OCI-LY3 (cell line): ENCODE results near the gene ESRRA.

Experiments used
- H2AFZ ChIP-seq: fragments of 200-600, 300-600 bp; shearing (Covaris generic); 2 replicates; pipeline ENCODE4 v1.6.0; 2014; ENCODE audit warnings: antibody characterized with exemption, low read depth, low read length
- H3K27ac ChIP-seq: fragments of 200-600, 300-600 bp; sonication (generic); 2 replicates; pipeline ENCODE4 v1.5.1; 2014; ENCODE audit warnings: mild to moderate bottlenecking, low read length, moderate library complexity, mixed read lengths
- H3K27me3 ChIP-seq: fragments of 200-600, 300-600 bp; sonication (generic); 2 replicates; pipeline ENCODE4 v1.6.1; 2014; ENCODE audit warnings: low read depth, low read length, mixed read lengths
- H3K36me3 ChIP-seq: fragments of 200-600, 300-600 bp; sonication (generic); replicated peaks from 2 replicates; pipeline ENCODE3; 2014; ENCODE audit warnings: low read depth, low read length, mixed read lengths
- H3K4me1 ChIP-seq: fragments of 300-600, 200-600 bp; sonication (generic); 2 replicates; pipeline ENCODE4 v1.6.1; 2014; ENCODE audit warnings: low read length, mixed read lengths
- H3K4me2 ChIP-seq: fragments of 200-600, 300-600 bp; sonication (generic); 2 replicates; pipeline ENCODE4 v1.6.1; 2014; ENCODE audit warnings: low read length, mixed read lengths
- H3K4me3 ChIP-seq: fragments of 300-600, 200-600 bp; sonication (generic); 2 replicates; pipeline ENCODE4 v1.5.1; 2014; ENCODE audit warnings: antibody characterized with exemption, mild to moderate bottlenecking, low read length, moderate library complexity
- H3K79me2 ChIP-seq: fragments of 300-600, 200-600 bp; shearing (Covaris generic); 2 replicates; pipeline ENCODE4 v1.6.1; 2014; ENCODE audit warnings: mild to moderate bottlenecking, low read length, mixed read lengths
- H3K9ac ChIP-seq: fragments of 300-600, 200-600 bp; shearing (Covaris generic); 2 replicates; pipeline ENCODE4 v1.6.0; 2014; ENCODE audit warnings: mild to moderate bottlenecking, low read length, moderate library complexity
- H3K9me3 ChIP-seq: fragments of 200-600, 300-600 bp; shearing (Covaris generic); 2 replicates; pipeline ENCODE4 v1.6.1; 2014; ENCODE audit warnings: low read length, mixed read lengths; ENCODE audit not compliant: insufficient read depth
- H4K20me1 ChIP-seq: fragments of 200-600, 300-600 bp; sonication (generic); 2 replicates; pipeline ENCODE4 v1.6.1; 2016; ENCODE audit warnings: low read length, mixed read lengths; ENCODE audit not compliant: insufficient read depth
- CTCF ChIP-seq: fragments of 200-600, 300-600 bp; sonication (generic); IDR thresholded peaks from 2 replicates; pipeline ENCODE4 v1.5.1; 2014; ENCODE audit warnings: antibody characterized with exemption, low read length, low read depth
- EZH2phosphoT487 ChIP-seq: fragments of 200-600 bp; shearing (Covaris generic); IDR thresholded peaks from 2 replicates; pipeline ENCODE4 v1.6.1; 2018; ENCODE audit warnings: antibody characterized with exemption, mixed run types, low read depth

Gene ESRRA

GRCh38 chr11:64349404-64349803 lies 44.1 kb downstream of the ESRRA start:
- no peak overlapping the region for H3K4me2 ChIP-seq
- peaks cover 6% of the 10 kb centered on the region; the same call in 1 of the 2 replicates for H4K20me1 ChIP-seq
- H3K9ac ChIP-seq = no peak overlapping the region

DNA sequence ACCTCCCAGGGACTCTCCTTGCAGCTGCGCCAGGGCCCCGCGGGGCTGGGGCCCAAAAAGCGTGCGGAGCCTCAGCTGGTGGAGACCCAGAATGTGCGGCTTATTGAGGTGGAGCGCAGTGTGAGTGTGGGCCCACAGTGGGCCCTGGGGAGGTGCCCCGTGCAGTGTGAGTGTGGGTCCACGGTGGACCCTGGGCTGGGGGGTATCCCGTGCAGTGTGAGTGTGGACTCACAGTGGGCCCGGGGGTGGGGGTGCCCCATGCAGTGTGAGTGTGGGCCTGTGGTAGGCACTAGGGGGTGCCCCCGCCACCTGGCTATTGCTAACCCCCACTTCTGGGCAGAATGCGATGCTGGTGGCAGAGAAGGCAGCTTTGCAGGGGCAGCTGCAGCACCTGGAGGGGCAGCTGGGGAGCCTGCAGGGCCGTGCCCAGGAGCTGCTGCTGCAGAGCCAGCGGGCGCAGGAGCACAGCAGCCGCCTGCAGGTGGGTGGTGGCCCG lies 45.9 kb downstream of the ESRRA start:
- no peak overlapping the region for H3K4me3 ChIP-seq
- H2AFZ ChIP-seq = no peak overlapping the region
- H4K20me1 ChIP-seq = peaks cover 6% of the 10 kb centered on the region; the same call in 1 of the 2 replicates
- no peaks in the 10 kb centered on the region for H3K27me3 ChIP-seq
- H3K36me3 ChIP-seq = peaks cover 38% of the 10 kb centered on the region
- no peak for TF ChIP-seq CTCF
- TF ChIP-seq EZH2phosphoT487 = no peak
- no peak overlapping the region for H3K9ac ChIP-seq
- no peak overlapping the region for H3K4me2 ChIP-seq
- H3K79me2 ChIP-seq = no peaks in the 10 kb centered on the region
- H3K27ac ChIP-seq = no peak overlapping the region
- H3K4me1 ChIP-seq = peaks cover 8% of the 10 kb centered on the region
- H3K9me3 ChIP-seq = no peaks in the 10 kb centered on the region

More at GRCh38 chr11:64349404-64349803, 44.1 kb downstream of the ESRRA start:
- Histone ChIP-seq H3K9me3 (no peaks in the 10 kb centered on the region), H3K36me3 (peaks cover 44% of the 10 kb centered on the region), H3K27me3 (no peaks in the 10 kb centered on the region), H3K4me1 (no peaks in the 10 kb centered on the region), H2AFZ (no peak overlapping the region), H3K4me3 (no peak overlapping the region), H3K27ac (no peak overlapping the region), H3K79me2 (no peaks in the 10 kb centered on the region)
- TF ChIP-seq CTCF = no peak
- no peak for TF ChIP-seq EZH2phosphoT487

DNA sequence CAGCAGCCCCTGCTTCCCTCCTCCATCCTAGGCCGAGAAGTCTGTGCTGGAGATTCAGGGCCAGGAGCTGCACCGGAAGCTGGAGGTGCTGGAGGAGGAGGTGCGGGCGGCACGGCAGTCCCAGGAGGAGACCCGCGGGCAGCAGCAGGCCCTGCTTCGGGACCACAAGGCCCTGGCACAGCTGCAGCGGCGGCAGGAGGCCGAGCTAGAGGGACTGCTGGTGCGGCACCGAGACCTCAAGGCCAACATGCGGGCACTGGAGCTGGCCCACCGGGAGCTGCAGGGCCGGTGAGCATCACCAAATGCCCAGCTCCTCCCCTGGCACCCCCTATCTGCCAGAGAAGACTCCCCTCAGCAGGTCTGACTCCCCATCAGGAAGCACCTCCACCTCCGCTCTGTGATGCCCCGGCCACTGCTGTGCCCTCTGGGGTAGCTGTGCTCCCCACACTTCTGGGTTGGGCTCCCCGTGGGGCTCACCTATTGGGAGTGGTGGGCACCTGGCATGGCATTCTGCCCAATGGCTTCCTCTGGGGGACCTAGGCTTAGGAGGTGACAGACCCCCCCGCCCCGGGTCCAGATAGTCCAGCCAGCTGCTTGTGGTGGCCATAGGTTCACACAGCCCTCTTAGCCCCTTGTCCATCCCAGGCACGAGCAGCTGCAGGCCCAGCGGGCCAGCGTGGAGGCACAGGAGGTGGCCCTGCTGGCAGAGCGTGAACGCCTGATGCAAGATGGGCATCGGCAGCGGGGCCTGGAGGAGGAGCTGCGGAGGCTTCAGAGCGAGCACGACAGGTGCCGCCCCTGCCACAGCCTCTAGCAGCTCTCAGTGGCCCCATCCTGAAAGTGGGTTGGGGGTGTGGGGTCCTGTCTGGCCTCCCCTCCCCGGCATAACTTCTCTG lies 47.0 kb downstream of the ESRRA start:
- peaks cover 33% of the 10 kb centered on the region for H3K36me3 ChIP-seq
- H3K79me2 ChIP-seq = no peaks in the 10 kb centered on the region
- no peak overlapping the region for H3K9ac ChIP-seq
- no peaks in the 10 kb centered on the region for H3K9me3 ChIP-seq
- H3K27ac ChIP-seq = no peak overlapping the region
- H3K27me3 ChIP-seq = no peaks in the 10 kb centered on the region
- peaks cover 2% of the 10 kb centered on the region; the same call in 1 of the 2 replicates for H4K20me1 ChIP-seq
- no peak overlapping the region for H3K4me3 ChIP-seq
- no peak overlapping the region for H2AFZ ChIP-seq
- no peak for TF ChIP-seq CTCF
- no peak for TF ChIP-seq EZH2phosphoT487
- H3K4me1 ChIP-seq = peaks cover 8% of the 10 kb centered on the region
- H3K4me2 ChIP-seq = no peak overlapping the region

DNA sequence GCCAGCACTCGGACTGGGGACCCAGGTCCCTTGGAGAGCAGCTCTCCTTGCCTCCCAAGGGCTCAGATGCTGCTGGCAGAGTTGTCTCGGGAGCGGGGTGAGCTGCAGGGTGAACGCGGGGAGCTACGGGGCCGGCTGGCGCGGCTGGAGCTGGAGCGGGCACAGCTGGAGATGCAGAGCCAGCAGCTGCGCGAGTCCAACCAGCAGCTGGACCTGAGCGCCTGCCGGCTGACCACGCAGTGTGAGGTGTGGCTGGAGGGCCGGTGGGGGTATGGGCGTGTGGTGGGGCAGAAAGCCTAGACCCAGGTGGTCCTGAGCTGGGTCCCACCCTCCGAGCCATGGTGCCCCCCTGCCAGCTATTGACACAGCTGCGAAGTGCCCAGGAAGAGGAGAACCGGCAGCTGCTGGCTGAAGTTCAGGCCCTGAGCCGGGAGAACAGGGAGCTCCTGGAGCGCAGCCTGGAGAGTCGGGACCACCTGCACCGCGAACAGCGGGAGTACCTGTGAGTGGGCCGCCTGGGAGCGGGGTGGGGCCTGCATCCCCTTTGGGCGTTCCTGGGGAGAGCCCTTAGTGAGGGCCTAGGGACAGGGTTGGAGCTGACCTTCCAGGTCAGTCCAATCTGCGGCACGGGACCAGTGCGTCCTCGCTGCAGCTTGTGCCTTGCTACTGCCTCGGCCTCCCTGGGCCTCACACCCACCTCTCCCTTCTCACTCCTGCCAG lies 47.8 kb downstream of the ESRRA start:
- Histone ChIP-seq H3K27me3 (no peaks in the 10 kb centered on the region), H3K4me1 (peaks cover 13% of the 10 kb centered on the region), H2AFZ (no peak overlapping the region), H3K27ac (no peak overlapping the region), H3K36me3 (peaks cover 31% of the 10 kb centered on the region), H3K79me2 (no peaks in the 10 kb centered on the region), H3K4me3 (no peak overlapping the region), H3K9ac (no peak overlapping the region), H3K4me2 (no peak overlapping the region), H3K9me3 (no peaks in the 10 kb centered on the region), H4K20me1 (no peaks in the 10 kb centered on the region)
- no peak for TF ChIP-seq CTCF
- TF ChIP-seq EZH2phosphoT487 = no peak
